PC-9 (cell line): ENCODE results near the gene ZNF831.

ENCODE experiments used
- EZH2 ChIP-seq: fragments of 200-600 bp; sonication (generic); IDR thresholded peaks from 2 replicates; pipeline ENCODE4 v1.8.0; 2017; ENCODE audit warnings: antibody characterized with exemption, low read depth
- TF ChIP-seq, protein P1 (sequence below): fragments of 200-600 bp; sonication (generic); conservative IDR thresholded peaks from 2 replicates; pipeline ENCODE4 v1.6.1; 2017; ENCODE audit warnings: mixed run types, antibody characterized with exemption, mild to moderate bottlenecking, moderate library complexity

DNA sequence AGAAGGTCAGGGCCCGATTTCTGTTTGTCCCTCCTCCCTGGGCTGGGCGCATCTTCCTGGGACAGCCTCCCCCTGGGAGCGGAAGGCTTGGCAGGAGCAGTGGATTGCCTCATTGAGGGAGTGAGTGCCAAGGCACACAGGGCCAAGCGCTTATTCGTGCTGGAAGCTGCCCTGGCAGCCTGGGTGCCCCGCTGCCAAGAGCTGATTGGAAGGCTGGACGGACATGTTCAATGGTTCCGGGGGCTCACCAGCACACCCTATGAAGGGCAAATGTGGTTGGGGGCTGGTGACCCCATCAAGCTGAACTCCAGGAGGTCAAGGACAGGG lies 10.3 kb upstream of the ZNF831 start:
- no peak for TF ChIP-seq EZH2
- TF ChIP-seq, protein P1, sequence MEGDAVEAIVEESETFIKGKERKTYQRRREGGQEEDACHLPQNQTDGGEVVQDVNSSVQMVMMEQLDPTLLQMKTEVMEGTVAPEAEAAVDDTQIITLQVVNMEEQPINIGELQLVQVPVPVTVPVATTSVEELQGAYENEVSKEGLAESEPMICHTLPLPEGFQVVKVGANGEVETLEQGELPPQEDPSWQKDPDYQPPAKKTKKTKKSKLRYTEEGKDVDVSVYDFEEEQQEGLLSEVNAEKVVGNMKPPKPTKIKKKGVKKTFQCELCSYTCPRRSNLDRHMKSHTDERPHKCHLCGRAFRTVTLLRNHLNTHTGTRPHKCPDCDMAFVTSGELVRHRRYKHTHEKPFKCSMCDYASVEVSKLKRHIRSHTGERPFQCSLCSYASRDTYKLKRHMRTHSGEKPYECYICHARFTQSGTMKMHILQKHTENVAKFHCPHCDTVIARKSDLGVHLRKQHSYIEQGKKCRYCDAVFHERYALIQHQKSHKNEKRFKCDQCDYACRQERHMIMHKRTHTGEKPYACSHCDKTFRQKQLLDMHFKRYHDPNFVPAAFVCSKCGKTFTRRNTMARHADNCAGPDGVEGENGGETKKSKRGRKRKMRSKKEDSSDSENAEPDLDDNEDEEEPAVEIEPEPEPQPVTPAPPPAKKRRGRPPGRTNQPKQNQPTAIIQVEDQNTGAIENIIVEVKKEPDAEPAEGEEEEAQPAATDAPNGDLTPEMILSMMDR = no peak
